Vagina (tissue), 2 donors: Measurements from ENCODE around the gene TEK. TPM values are rescaled to one million over a fixed set of nuclear protein-coding genes. Genes with fewer than 3 reads are reported as not detected.
"Not testable (repeated sequence)": the region's sequence is repeated elsewhere in the genome, so short reads cannot be mapped to it uniquely, and the experiment has no call there.

Experiments
- DNase-seq, 2 donors: peaks; one replicate each; pipeline ENCODE4 v3.0.0-alpha.2; 2017; ENCODE audit errors: extremely low spot score in 2 of 2
- H3K27ac ChIP-seq: fragments of 200-600 bp; sonication (generic); one replicate; pipeline ENCODE4 v1.5.1; 2019
- H3K27me3 ChIP-seq: fragments of 200-600 bp; sonication (generic); one replicate; pipeline ENCODE4 v1.5.1; 2019
- H3K36me3 ChIP-seq, 2 donors: fragments of 200-600 bp; sonication (generic); one replicate each; pipeline ENCODE4 v1.5.1; 2017 to 2019
- H3K4me1 ChIP-seq: fragments of 200-600 bp; sonication (generic); one replicate; pipeline ENCODE4 v1.5.1; 2019
- H3K4me3 ChIP-seq, 2 donors: fragments of 200-600 bp; sonication (generic); 1 replicate in 1 of 2; 2 replicates in 1 of 2; pipeline ENCODE4 v1.5.1; 2016 to 2019
- H3K9me3 ChIP-seq: fragments of 200-600 bp; sonication (generic); one replicate; pipeline ENCODE4 v1.5.1; 2019
- CTCF ChIP-seq, 3 experiments: fragments of 450-650 bp in 2 of 3; fragments of 200-600 bp in 1 of 3; sonication (generic) in 1 of 3; IDR thresholded peaks; one replicate each; pipeline ENCODE4 v1.5.1; 2017 to 2019; ENCODE audit warnings: antibody characterized with exemption in 3 of 3, mild to moderate bottlenecking in 2 of 3, moderate library complexity in 2 of 3
- POLR2A ChIP-seq, 2 donors: fragments of 450-650 bp; IDR thresholded peaks; one replicate each; pipeline ENCODE4 v1.6.1; 2017; ENCODE audit warnings: antibody characterized with exemption in 2 of 2, mild to moderate bottlenecking in 2 of 2, moderate library complexity in 2 of 2
- POLR2AphosphoS5 ChIP-seq, 2 donors: sonication (generic); formaldehyde crosslinking; IDR thresholded peaks; one replicate each; pipeline ENCODE4 v1.9.0; 2017; ENCODE audit warnings: antibody characterized with exemption in 2 of 2, mild to moderate bottlenecking in 2 of 2, low read depth in 1 of 2; ENCODE audit not compliant: insufficient read depth in 1 of 2
- intact Hi-C: fragments of 100-400 bp; cut with DNase I; formaldehyde crosslinking; loops from one replicate; pipeline ENCODE4 v1.15.1; 2023
- total RNA-seq: library from RNA; depleted of rRNA; stranded (reverse); fragments of >200 nt; gene quantifications from one replicate; pipeline ENCODE4 v1.2.3, GENCODE V29; 2016

TEK gene
- total RNA-seq, 1 donor from 2014 or later = 12.5 TPM

- intact Hi-C loops = no loop called here
- Histone ChIP-seq H3K36me3 (no peaks in the 10 kb centered on the region), H3K9me3 (no peaks in the 10 kb centered on the region), H3K27me3 (no peaks in the 10 kb centered on the region), H3K27ac (no peak overlapping the region), H3K4me3 (no peak overlapping the region), H3K4me1 (no peaks in the 10 kb centered on the region)
- no peak for DNase-seq
- TF ChIP-seq POLR2A (IDR thresholded peaks at IDR 0.05) (no peak), CTCF (IDR thresholded peaks at IDR 0.05) (no peak), POLR2AphosphoS5 (IDR thresholded peaks at IDR 0.05; ENCODE audit: insufficient read depth in 1 of 2, low read depth in 1 of 2) (no peak)
These were observed 118.2 kb downstream of the TEK start for GRCh38 chr9:27227192-27227591.

GRCh38 chr9:27239648-27240047 lies 130.6 kb downstream of the TEK start:
- H3K4me1 ChIP-seq, intact Hi-C loops, H3K27ac ChIP-seq, DNase-seq, H3K9me3 ChIP-seq, H3K36me3 ChIP-seq, H3K4me3 ChIP-seq, H3K27me3 ChIP-seq: not testable (repeated sequence)

GRCh38 chr9:27247756-27248155 lies 138.7 kb downstream of the TEK start:
- intact Hi-C loops = no loop called here
- Histone ChIP-seq H3K27me3 (no peaks in the 10 kb centered on the region), H3K27ac (no peak overlapping the region), H3K9me3 (no peaks in the 10 kb centered on the region), H3K4me3 (no peak overlapping the region), H3K4me1 (no peaks in the 10 kb centered on the region), H3K36me3 (no peaks in the 10 kb centered on the region)
- TF ChIP-seq CTCF (IDR thresholded peaks at IDR 0.05) (peak in 1 of 3 experiments; percentile 9), POLR2AphosphoS5 (IDR thresholded peaks at IDR 0.05; ENCODE audit: insufficient read depth in 1 of 2, low read depth in 1 of 2) (no peak), POLR2A (IDR thresholded peaks at IDR 0.05) (no peak)
- DNase-seq = no peak

GRCh38 chr9:27248702-27249101 lies 139.7 kb downstream of the TEK start:
- intact Hi-C loops = no loop called here
- Histone ChIP-seq H3K4me3 (no peak overlapping the region), H3K36me3 (no peaks in the 10 kb centered on the region), H3K27ac (no peak overlapping the region), H3K9me3 (no peaks in the 10 kb centered on the region), H3K4me1 (no peaks in the 10 kb centered on the region), H3K27me3 (no peaks in the 10 kb centered on the region)
- TF ChIP-seq POLR2AphosphoS5 (IDR thresholded peaks at IDR 0.05; ENCODE audit: insufficient read depth in 1 of 2, low read depth in 1 of 2) (no peak), CTCF (IDR thresholded peaks at IDR 0.05) (no peak), POLR2A (IDR thresholded peaks at IDR 0.05) (no peak)
- DNase-seq = no peak

- DNase-seq = no peak
- Histone ChIP-seq H3K9me3 (no peaks in the 10 kb centered on the region), H3K36me3 (no peaks in the 10 kb centered on the region), H3K27ac (no peak overlapping the region), H3K27me3 (no peaks in the 10 kb centered on the region), H3K4me3 (no peak overlapping the region), H3K4me1 (no peaks in the 10 kb centered on the region)
- intact Hi-C loops = no loop called here
- TF ChIP-seq POLR2A (IDR thresholded peaks at IDR 0.05) = no peak
- TF ChIP-seq POLR2AphosphoS5 (IDR thresholded peaks at IDR 0.05; ENCODE audit: insufficient read depth in 1 of 2, low read depth in 1 of 2) = no peak
- no peak for TF ChIP-seq CTCF (IDR thresholded peaks at IDR 0.05)
These were observed 149.6 kb downstream of the TEK start for GRCh38 chr9:27258662-27259061.
